Glutamatergic neuron (in vitro differentiated cells): Measurements from ENCODE around the gene UIMC1. TPM values are rescaled to one million over a fixed set of nuclear protein-coding genes. Genes with fewer than 3 reads are reported as not detected.

Experiments
- DNase-seq: peaks from one replicate; pipeline ENCODE4 v3.0.0; 2022
- H3K27ac Mint-ChIP-seq: one replicate; pipeline ENCODE4 v1.8.0; 2020; ENCODE audit warnings: mild to moderate bottlenecking, mixed read lengths, inconsistent platforms; ENCODE audit not compliant: unreplicated experiment
- H3K27me3 Mint-ChIP-seq: one replicate; pipeline ENCODE4 v1.8.0; 2020; ENCODE audit warnings: mild to moderate bottlenecking, moderate library complexity, mixed read lengths, inconsistent platforms; ENCODE audit not compliant: unreplicated experiment
- H3K36me3 Mint-ChIP-seq: one replicate; pipeline ENCODE4 v1.8.0; 2020; ENCODE audit warnings: mild to moderate bottlenecking, mixed read lengths, inconsistent platforms; ENCODE audit not compliant: unreplicated experiment
- H3K4me1 Mint-ChIP-seq: one replicate; pipeline ENCODE4 v1.8.0; 2020; ENCODE audit warnings: mild to moderate bottlenecking, low read depth, mixed read lengths, inconsistent platforms; ENCODE audit not compliant: unreplicated experiment
- H3K4me3 Mint-ChIP-seq: one replicate; pipeline ENCODE4 v1.8.0; 2020; ENCODE audit warnings: mild to moderate bottlenecking, mixed read lengths, inconsistent platforms; ENCODE audit not compliant: unreplicated experiment
- H3K9me3 Mint-ChIP-seq: one replicate; pipeline ENCODE4 v1.8.0; 2020; ENCODE audit warnings: mild to moderate bottlenecking, moderate library complexity, mixed read lengths, inconsistent platforms; ENCODE audit not compliant: unreplicated experiment
- CTCF ChIP-seq: fragments of 200-600 bp; sonication (generic); IDR thresholded peaks from one replicate; pipeline ENCODE4 v1.5.0; 2021; ENCODE audit not compliant: partially characterized antibody, unreplicated experiment
- total RNA-seq: library from RNA; stranded (reverse); fragmentation: NEBNext Ultra II Directional; extraction: Animal tissue kit (Norgen Biotek cat#: 25700); gene quantifications from one replicate; pipeline ENCODE4 v1.2.1, GENCODE V29; 2021; ENCODE audit not compliant: unreplicated experiment

UIMC1 gene
- total RNA-seq, 1 donor from 2014 or later: 38.5 TPM

- Mint-ChIP-seq H3K4me1 (peaks cover 6% of the 10 kb centered on the region), H3K36me3 (peaks cover 10% of the 10 kb centered on the region), H3K9me3 (peaks cover 14% of the 10 kb centered on the region), H3K27ac (no peak overlapping the region), H3K27me3 (peaks cover 17% of the 10 kb centered on the region), H3K4me3 (no peak overlapping the region)
- DNase-seq: no peak
- TF ChIP-seq CTCF: no peak
Observed at GRCh38 chr5:176887252-176887849, 119.2 kb downstream of the UIMC1 start.

DNA sequence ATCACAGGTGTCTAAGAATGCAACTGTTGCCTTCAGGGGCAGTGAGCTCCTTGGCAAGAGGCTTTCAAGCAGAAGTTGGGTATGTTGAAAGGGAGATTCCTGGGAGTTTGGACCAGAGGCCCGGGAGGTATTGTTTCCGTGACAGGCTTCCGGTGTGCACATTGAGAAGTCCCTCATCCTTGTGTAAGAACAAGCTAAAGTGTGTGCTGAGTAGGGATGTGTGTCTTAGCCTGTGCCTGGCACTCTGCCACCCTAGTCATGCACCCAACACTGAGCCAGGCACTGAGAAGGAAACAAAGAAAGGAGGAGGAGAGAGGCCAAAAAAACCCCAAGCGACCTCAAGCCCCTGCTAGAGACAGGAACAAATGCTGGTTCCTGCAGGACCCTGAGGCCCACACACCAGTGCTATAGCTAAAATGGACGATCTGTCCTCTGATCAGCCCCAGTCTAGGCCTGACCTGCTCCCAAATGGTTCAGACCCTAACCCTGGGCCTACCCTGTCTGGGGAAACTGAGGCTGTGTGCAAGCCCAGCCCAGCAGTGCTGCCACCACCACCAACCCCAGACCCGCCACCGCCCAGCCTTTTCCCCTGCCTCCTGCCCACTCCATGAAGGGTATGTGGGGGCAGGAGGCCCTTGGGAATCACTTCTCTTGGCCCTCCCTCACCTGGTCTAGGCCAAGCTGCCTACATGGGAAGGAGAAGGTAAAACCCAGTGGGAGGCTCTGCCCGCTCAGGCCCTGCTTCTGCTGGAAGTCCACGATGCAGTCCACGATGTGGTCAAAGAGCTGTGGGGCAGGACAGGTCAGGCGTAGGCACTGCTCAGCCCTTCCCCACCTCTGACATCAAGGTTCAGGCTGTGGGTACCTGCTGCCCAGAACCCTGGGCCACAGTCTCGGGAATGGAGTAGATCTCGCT lies 120.0 kb downstream of the UIMC1 start:
- no peak overlapping the region for H3K27ac Mint-ChIP-seq
- no peak overlapping the region for H3K4me3 Mint-ChIP-seq
- H3K4me1 Mint-ChIP-seq: peaks cover 9% of the 10 kb centered on the region
- peaks cover 4% of the 10 kb centered on the region for H3K36me3 Mint-ChIP-seq
- no peak for TF ChIP-seq CTCF
- no peak for DNase-seq
- H3K9me3 Mint-ChIP-seq: peaks cover 12% of the 10 kb centered on the region
- peaks cover 16% of the 10 kb centered on the region for H3K27me3 Mint-ChIP-seq

DNA sequence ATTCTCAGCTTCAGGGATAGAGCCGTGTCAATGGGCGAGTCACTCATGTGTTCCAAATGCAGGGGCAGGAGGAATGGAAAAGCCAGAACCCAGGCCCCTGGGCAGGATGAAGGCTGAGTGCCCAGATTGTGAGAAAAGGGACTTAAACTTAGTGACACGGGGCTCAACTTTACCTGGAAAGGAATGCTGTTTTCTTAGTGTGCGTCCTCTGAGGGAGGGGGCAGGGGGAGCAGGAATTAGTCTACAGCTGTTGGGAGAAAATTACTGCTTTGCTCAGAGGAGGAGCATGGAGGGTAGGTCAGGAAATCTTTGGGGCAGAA lies 122.0 kb downstream of the UIMC1 start:
- H3K27ac Mint-ChIP-seq: no peak overlapping the region
- DNase-seq: no peak
- H3K27me3 Mint-ChIP-seq: peaks cover 10% of the 10 kb centered on the region
- peaks cover 10% of the 10 kb centered on the region for H3K9me3 Mint-ChIP-seq
- no peak overlapping the region for H3K4me3 Mint-ChIP-seq
- H3K4me1 Mint-ChIP-seq: peaks cover 9% of the 10 kb centered on the region
- no peak for TF ChIP-seq CTCF
- peaks cover 4% of the 10 kb centered on the region for H3K36me3 Mint-ChIP-seq

DNA sequence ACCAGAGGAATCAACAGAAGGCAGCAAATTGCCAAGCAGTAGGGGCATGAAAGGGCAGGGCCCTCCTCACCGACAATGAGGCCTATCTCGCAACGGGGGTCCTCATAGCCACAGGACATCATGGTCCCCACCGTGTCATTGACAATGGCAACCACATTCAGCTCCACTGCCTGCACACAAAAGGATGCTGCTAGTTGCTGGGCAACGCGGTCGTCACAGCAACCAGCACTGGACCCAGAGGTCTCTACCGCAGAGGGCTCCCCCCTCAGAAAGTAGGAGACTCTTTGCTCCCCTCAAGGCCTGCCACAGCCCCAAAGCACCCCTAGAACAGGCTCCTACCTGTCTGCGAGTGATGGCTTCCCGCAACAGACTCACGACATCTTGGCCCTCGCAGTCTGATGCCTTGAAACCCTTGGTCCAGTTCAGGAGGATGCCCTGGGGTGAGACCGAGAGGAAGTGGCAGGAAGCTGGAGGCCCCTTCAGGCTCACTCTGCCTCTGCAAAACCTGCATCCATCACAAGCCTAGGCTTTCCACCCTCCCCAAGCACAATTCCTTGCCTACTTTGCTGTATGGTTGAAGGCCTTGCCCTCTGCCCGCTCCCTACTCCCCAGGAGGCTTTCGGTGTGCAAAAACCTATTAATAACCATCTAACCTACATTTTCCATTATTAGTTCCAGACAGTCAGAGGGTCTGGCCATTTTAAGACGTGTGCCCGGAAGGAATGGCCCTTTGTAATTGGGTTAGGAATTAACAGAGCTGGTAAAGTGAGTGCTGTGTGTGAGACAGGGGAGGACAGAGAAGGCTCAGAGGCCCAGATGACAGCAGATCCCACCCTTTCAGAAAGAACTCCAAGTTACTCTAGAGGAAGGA lies 122.6 kb downstream of the UIMC1 start:
- Mint-ChIP-seq H3K4me3 (no peak overlapping the region), H3K36me3 (peaks cover 4% of the 10 kb centered on the region), H3K27ac (peak overlapping the region; percentile 19)

More for the DNA sequence above, 122.6 kb downstream of the UIMC1 start:
- TF ChIP-seq CTCF: no peak
- H3K27me3 Mint-ChIP-seq: peaks cover 10% of the 10 kb centered on the region
- DNase-seq: no peak
- H3K4me1 Mint-ChIP-seq: peaks cover 9% of the 10 kb centered on the region
- peaks cover 10% of the 10 kb centered on the region for H3K9me3 Mint-ChIP-seq
